Forelimb muscle (tissue), 1 donor: ENCODE results near the gene LTB. TPM values are rescaled to one million over a fixed set of nuclear protein-coding genes. Genes with fewer than 3 reads are reported as not detected.

Experiments used
- DNase-seq: peaks from one replicate; pipeline ENCODE4 v3.0.0-alpha.2; 2013; ENCODE audit warnings: low read depth
- polyA plus RNA-seq: library from polyadenylated mRNA; unstranded; fragments of 120-200 nt; gene quantifications from one replicate; pipeline ENCODE4 v1.2.1, GENCODE V29; 2013; ENCODE audit not compliant: insufficient read length

LTB gene
- polyA plus RNA-seq, 1 donor, result 1.1 TPM

GRCh38 chr6:31531162-31531561 is 51.1 kb downstream of the LTB start:
- DNase-seq, result no peak

- DNase-seq, result no peak
Measured at GRCh38 chr6:31530659-31531058, 51.6 kb downstream of the LTB start.

Other genes starting within 250 kb of the LTB start
- gene HLA-B, start 225.2 kb downstream of the LTB start, polyA plus RNA-seq, result 104 TPM
- gene MICA, start 178.8 kb downstream of the LTB start, polyA plus RNA-seq, result 5.1 TPM
- gene MICB, start 84.3 kb downstream of the LTB start, polyA plus RNA-seq, result 1.1 TPM
- gene MCCD1, start 53.5 kb downstream of the LTB start, polyA plus RNA-seq, result not detected
- 368 TPM for gene DDX39B, start 40.4 kb downstream of the LTB start, polyA plus RNA-seq
- 3.0 TPM for gene ATP6V1G2, start 35.8 kb downstream of the LTB start, polyA plus RNA-seq
- gene NFKBIL1, start 34.8 kb downstream of the LTB start, polyA plus RNA-seq, result 16.8 TPM
- gene LTA, start 10.1 kb downstream of the LTB start, polyA plus RNA-seq, result 0.18 TPM
- gene TNF, start 6.9 kb downstream of the LTB start, polyA plus RNA-seq, result not detected
- 7.4 TPM for gene LST1, start 3.9 kb upstream of the LTB start, polyA plus RNA-seq
- 0.24 TPM for gene NCR3, start 10.6 kb upstream of the LTB start, polyA plus RNA-seq
- 13.4 TPM for gene AIF1, start 32.8 kb upstream of the LTB start, polyA plus RNA-seq
- 133 TPM for gene PRRC2A, start 38.3 kb upstream of the LTB start, polyA plus RNA-seq
- 200 TPM for gene BAG6, start 70.2 kb upstream of the LTB start, polyA plus RNA-seq
- 4.3 TPM for gene APOM, start 73.5 kb upstream of the LTB start, polyA plus RNA-seq
- 12.1 TPM for gene C6orf47, start 78.4 kb upstream of the LTB start, polyA plus RNA-seq
- 14.1 TPM for gene GPANK1, start 82.6 kb upstream of the LTB start, polyA plus RNA-seq
- 125 TPM for gene CSNK2B, start 83.7 kb upstream of the LTB start, polyA plus RNA-seq
- 11.5 TPM for gene LY6G5B, start 87.6 kb upstream of the LTB start, polyA plus RNA-seq
- 2.7 TPM for gene LY6G5C, start 98.6 kb upstream of the LTB start, polyA plus RNA-seq
- 43.8 TPM for gene ABHD16A, start 120.9 kb upstream of the LTB start, polyA plus RNA-seq
- not detected for gene LY6G6F, start 124.4 kb upstream of the LTB start, polyA plus RNA-seq
- 0.47 TPM for gene LY6G6D, start 132.9 kb upstream of the LTB start, polyA plus RNA-seq
- 0.62 TPM for gene LY6G6C, start 139.3 kb upstream of the LTB start, polyA plus RNA-seq
- gene MPIG6B, start 140.9 kb upstream of the LTB start, polyA plus RNA-seq, result 1.2 TPM
- 108 TPM for gene DDAH2, start 146.9 kb upstream of the LTB start, polyA plus RNA-seq
- 102 TPM for gene CLIC1, start 154.1 kb upstream of the LTB start, polyA plus RNA-seq
- 14.2 TPM for gene MSH5, start 157.6 kb upstream of the LTB start, polyA plus RNA-seq
- 3.0 TPM for gene SAPCD1, start 180.2 kb upstream of the LTB start, polyA plus RNA-seq
- 2.9 TPM for gene VWA7, start 194.9 kb upstream of the LTB start, polyA plus RNA-seq
- gene VARS1, start 213.3 kb upstream of the LTB start, polyA plus RNA-seq, result 46.5 TPM
- gene LSM2, start 224.5 kb upstream of the LTB start, polyA plus RNA-seq, result 55.3 TPM
- gene HSPA1L, start 232.9 kb upstream of the LTB start, polyA plus RNA-seq, result 5.0 TPM
- gene HSPA1A, start 233.1 kb upstream of the LTB start, polyA plus RNA-seq, result 72.3 TPM
- 48.9 TPM for gene HSPA1B, start 245.3 kb upstream of the LTB start, polyA plus RNA-seq